ENCODE results near the gene PTX3.
A peak's percentile ranks its signal among the peaks of the same experiment; 100 is the strongest.

The PTX3 gene

GRCh38 chr3:157436583-157437291, at the start of gene PTX3:
Gene PTX3 (plus strand): TSS chr3:157436850. CDS start chr3:157436934, 84 bp downstream.
- peak; percentile 49 for DNase-seq (ENCODE audit: low spot score)

DNA sequence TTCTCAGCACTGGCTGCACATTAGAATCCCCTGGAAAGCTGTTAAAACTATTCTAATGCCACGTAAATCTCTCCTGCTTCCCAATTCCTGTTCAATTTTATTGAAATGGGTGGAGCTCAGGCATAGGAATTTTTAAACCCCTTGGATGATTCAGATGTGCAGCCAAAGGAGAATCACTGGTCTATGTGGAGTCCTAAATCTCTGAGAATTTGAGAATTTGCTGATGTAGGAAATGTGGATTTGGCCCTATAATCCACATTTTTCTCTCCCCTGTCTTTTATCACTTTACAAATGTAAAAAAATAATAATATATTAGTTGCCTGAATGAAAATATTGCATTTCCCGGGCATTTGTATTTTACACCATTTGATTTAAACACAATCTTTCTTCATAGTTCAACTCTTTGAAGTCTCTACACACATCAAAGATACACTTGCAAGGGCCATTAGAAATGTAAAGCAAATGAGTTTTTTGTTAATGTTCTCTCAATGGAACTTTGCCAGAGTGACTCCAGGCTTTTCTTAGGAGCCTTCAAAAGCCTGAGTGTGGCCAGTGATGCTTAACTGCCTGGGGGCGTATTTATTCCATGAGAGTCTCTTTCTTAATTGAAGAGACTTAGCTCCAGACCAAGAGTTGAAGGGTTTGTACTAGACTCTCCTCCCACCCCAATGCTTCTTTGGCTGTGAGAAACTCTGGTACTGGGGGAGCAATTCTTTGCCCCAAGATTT, 48.8 kb upstream of the PTX3 start:
- no peak for DNase-seq (ENCODE audit: low spot score)

GRCh38 chr3:157388976-157389375, 47.7 kb upstream of the PTX3 start:
- no peak for DNase-seq (ENCODE audit: low spot score)

DNA sequence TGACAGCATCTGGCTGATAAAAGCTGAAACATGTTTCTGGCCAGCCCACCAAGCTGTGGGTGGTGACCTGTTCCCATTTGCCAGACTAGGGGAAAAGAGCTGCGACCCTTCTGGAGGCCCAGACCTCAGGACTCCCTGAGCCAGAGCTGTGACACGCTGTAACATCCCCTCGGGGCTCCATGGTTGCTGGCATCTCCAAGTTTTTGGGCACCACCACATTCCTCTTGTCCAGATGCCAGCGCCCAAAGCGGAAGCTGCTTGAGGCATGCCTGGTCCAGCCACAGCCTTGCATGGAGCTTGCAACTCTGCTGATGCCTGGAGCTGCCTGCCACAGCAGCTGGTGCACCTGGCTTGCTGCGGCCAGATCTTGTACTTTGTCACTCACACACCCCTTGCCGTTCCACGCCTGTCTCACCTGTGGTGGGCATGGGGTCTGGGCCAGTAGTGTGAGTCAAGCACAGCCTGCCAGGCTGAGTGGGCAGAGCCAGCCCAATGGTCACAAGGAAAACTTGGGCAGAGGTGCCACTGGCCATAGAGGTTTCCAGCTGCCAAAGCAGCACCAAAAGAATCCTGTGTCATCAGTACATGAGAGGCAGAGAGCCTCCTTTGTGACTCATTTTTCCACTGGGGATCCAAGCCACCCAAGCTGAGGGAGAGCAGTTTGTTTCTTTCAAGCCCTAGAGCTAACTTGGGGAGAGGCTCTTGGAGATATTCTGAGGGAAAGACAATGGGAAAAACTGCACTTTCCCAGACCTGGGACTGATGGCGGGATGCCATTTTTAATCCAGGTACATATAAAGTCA, 45.7 kb upstream of the PTX3 start:
- no peak for DNase-seq (ENCODE audit: low spot score)

GRCh38 chr3:157392104-157392503, 44.5 kb upstream of the PTX3 start:
- DNase-seq (ENCODE audit: low spot score), result no peak

GRCh38 chr3:157393113-157393512, 43.5 kb upstream of the PTX3 start:
- DNase-seq (ENCODE audit: low spot score), result no peak

GRCh38 chr3:157394411-157394810, 42.2 kb upstream of the PTX3 start:
- no peak for DNase-seq (ENCODE audit: low spot score)

GRCh38 chr3:157398598-157398997, 38.1 kb upstream of the PTX3 start:
- no peak for DNase-seq (ENCODE audit: low spot score)

DNA sequence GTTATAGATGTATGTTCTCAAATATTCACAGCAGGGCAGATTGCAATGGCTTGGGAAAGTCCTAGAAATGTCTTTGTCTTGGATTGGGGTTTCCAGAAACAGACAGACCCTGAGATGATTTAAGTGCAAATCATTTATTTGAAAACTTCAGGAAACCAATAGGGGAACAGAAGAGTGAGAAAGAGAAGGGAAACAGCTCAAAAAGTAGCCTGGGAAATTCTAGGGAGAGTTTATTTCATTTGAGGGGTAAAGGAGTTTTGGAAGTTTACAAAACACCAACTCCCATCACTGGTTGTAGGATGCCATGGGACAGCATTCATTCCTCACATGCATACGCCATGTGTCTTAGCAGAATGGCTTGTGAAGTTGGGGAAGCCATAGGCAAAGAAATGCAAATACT, 32.3 kb upstream of the PTX3 start:
- DNase-seq (ENCODE audit: low spot score), result no peak

DNA sequence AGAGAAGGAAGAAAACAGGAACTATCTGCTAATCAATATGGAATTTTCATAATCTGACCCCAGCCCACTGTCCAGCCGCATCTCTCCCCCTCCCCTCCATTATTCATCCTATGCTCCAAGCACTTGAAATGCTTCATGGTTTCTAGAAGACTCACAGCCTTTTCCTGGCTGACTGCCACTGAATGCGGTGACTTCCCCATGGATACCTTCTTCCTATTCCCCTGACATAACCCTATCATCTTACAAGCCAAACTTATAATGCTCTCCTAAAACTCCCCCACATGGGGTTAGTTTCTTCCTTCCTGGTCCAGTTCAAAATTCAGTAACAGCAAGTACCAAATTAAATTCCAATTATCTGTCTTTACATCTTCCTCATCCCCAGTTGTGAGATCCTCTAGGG, 31.2 kb upstream of the PTX3 start:
- no peak for DNase-seq (ENCODE audit: low spot score)

GRCh38 chr3:157406394-157406793, 30.3 kb upstream of the PTX3 start:
- no peak for DNase-seq (ENCODE audit: low spot score)

DNA sequence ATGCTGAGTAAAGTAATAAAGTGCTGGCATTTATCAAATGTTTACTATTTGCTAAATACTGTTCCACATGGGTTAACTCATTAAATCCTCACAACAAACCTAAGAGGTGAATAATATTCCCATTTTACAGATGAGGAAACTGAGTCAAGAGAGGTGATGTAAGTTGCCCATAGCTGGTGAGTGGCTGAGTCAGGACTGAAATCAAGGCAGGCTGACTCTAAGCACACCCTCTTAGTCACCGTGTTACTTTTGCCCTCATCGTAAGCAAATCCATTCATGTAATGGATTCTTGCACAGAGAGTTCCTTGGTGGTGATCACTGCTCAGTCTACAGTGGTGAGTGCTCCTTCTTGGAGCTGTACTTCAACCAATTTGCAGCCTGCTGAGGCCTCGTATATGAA, 28.9 kb upstream of the PTX3 start:
- DNase-seq (ENCODE audit: low spot score), result no peak

GRCh38 chr3:157408499-157409149, 28.0 kb upstream of the PTX3 start:
- DNase-seq (ENCODE audit: low spot score), result no peak

- no peak for DNase-seq (ENCODE audit: low spot score)
Measured at GRCh38 chr3:157409516-157409915, 27.1 kb upstream of the PTX3 start.

DNA sequence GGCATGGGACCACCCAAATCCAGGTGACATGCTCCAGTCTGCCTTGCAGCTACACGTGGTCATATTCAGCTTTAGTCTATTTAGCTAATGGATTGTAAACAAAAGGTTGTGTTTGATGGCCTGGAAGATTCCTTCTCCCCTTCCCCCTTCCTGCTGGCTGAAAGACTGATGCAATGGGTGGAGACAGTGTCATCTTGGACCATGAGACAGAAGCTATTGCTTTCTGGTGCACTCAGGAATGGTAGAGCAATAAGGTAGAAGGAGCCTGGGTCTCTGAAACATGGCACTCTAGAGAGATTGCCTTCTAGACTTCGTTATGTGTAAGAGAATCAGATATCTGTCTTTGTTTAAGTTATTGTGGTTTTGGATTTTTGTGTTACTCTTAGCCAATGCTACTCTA, 25.7 kb upstream of the PTX3 start:
- no peak for DNase-seq (ENCODE audit: low spot score)

GRCh38 chr3:157412323-157412855, 24.3 kb upstream of the PTX3 start:
- DNase-seq (ENCODE audit: low spot score), result no peak

- no peak for DNase-seq (ENCODE audit: low spot score)
Measured at GRCh38 chr3:157414861-157415260, 21.8 kb upstream of the PTX3 start.

- DNase-seq (ENCODE audit: low spot score), result no peak
Measured at GRCh38 chr3:157416347-157417087, 20.1 kb upstream of the PTX3 start.

GRCh38 chr3:157417247-157417646, 19.4 kb upstream of the PTX3 start:
- no peak for DNase-seq (ENCODE audit: low spot score)

DNA sequence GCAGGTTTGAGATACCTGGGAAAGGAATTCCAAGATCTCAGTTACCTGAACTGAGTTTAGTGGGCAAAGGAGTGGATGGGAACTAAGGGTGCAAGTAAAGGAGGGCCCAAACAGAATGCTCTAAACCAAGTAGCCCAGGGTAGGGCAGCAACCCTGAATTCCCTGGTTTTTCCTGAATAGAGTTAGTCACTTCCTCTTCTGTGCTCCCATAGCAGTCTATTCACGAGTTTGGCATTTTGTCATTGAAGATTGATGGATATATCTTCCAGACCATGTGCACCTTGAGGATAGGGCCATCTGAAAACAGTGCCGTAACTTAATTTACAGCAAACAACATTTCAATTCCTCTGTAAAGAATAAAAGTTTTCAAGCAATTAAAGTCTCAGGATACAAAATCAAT, 18.5 kb upstream of the PTX3 start:
- no peak for DNase-seq (ENCODE audit: low spot score)

GRCh38 chr3:157420606-157421130, 16.0 kb upstream of the PTX3 start:
- no peak for DNase-seq (ENCODE audit: low spot score)

Measured in ecto neural progenitor cell (in vitro differentiated cells).